ENCODE measurements around the gene ZZZ3. TPM values are rescaled to one million over a fixed set of nuclear protein-coding genes. Genes with fewer than 3 reads are reported as not detected.

The ZZZ3 gene
- polyA plus RNA-seq, 1 experiment: 14.4 TPM

DNA sequence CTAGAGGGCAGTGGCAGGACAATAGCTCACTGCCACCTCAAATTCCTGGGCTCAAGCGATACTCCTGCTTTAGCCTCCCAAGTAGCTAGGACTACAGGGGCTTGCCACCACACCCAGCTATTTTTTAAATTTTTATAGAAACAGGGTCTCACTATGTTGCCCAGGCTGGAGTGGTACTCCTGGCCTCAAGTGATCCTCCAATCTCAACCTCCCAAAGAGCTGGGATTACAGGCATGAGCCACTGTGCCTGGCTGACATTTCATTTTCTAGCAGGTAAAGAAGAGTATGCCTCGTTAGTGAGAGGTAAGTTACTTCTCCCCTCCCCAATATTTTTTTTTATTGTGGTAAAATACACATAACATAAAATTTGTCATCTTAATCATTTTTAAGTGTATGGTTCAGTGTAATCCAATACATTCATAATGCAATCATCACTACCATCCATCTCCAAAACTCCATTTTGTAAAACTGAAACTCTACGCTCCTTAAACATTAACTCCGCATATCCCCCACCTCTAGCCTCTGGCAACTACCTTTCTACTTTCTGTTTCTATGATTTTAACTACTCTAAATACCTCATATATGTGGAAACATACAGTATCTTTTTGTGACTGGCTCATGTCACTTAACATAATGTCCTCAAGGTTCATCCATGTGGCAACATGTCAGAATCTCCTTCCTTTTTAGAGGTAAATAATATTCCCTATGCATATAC lies 22.4 kb downstream of the ZZZ3 start:
- POLR2A ChIA-PET: no interaction called here
- Histone ChIP-seq H3K36me3 (ENCODE audit: control insufficient read depth, insufficient read depth, low read length) (no peaks in the 10 kb centered on the region), H3K27me3 (ENCODE audit: control insufficient read depth, insufficient read depth, low read length) (no peaks in the 10 kb centered on the region), H3K4me3 (ENCODE audit: low read depth, low read length) (no peak overlapping the region)
- CTCF ChIA-PET: no interaction called here
- DNase-seq (ENCODE audit: low read depth): no peak
- TF ChIP-seq, protein P1, sequence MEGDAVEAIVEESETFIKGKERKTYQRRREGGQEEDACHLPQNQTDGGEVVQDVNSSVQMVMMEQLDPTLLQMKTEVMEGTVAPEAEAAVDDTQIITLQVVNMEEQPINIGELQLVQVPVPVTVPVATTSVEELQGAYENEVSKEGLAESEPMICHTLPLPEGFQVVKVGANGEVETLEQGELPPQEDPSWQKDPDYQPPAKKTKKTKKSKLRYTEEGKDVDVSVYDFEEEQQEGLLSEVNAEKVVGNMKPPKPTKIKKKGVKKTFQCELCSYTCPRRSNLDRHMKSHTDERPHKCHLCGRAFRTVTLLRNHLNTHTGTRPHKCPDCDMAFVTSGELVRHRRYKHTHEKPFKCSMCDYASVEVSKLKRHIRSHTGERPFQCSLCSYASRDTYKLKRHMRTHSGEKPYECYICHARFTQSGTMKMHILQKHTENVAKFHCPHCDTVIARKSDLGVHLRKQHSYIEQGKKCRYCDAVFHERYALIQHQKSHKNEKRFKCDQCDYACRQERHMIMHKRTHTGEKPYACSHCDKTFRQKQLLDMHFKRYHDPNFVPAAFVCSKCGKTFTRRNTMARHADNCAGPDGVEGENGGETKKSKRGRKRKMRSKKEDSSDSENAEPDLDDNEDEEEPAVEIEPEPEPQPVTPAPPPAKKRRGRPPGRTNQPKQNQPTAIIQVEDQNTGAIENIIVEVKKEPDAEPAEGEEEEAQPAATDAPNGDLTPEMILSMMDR (IDR thresholded peaks at IDR 0.05; ENCODE audit: insufficient read depth, low read depth, low read length): no peak

DNA sequence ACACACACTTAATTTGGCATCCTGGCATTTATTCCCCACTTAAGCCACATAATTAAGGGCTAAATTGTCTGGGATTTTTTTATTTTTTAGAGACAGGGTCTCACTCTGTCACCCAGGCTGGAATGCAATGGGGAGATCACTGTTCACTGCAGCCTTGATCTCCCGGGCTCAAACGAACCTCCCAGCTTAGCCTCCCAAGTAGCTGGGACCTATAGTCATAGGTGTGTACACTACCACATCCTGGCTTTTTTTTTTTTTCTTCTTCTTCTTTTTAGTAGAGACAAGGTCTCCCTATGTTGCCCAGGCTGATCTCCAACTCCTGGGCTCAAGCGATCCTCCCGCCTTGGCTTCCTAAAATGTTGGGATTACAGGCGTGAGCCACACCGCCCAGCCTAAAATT lies 24.2 kb downstream of the ZZZ3 start:
- ChIA-PET POLR2A (no interaction called here), CTCF (no interaction called here)
- TF ChIP-seq, protein P1 (IDR thresholded peaks at IDR 0.05; ENCODE audit: insufficient read depth, low read depth, low read length): no peak

DNA sequence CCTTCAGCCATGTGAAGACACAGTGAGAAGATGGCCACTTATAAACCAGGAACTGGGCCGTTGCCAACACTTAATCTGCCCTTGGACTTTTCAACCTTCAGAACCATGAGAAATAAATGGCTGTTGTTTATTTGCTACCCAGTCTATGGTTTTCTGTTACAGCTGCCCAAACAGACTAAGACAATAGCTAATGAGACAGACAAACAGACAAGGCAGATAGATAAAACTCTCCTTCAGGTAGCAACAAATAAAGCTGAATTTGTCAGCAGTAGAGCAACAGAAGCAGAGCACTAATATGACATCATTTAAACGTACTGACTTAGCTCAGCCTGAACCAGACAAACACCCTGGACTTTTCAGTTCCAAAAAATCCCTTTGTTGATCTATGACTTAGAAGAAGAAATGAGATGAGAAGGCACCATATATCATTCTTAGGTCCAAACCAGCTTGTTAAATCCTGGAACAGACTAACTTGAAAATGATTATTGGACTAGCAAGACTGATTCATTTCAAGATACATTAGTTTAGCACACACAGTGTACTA lies 27.0 kb downstream of the ZZZ3 start:
- POLR2A ChIA-PET: no interaction called here
- no peak for DNase-seq (ENCODE audit: low read depth)
- no peaks in the 10 kb centered on the region for H3K27me3 ChIP-seq (ENCODE audit: control insufficient read depth, insufficient read depth, low read length)
- TF ChIP-seq, protein P1 (IDR thresholded peaks at IDR 0.05; ENCODE audit: insufficient read depth, low read depth, low read length): no peak
- CTCF ChIA-PET: interaction anchor here (0.7 to 1.3 kb wide), 4 partner anchors 14 to 487 kb away, joined by 3 read pairs; partner anchors contain the start of gene NEXN
- no peaks in the 10 kb centered on the region for H3K36me3 ChIP-seq (ENCODE audit: control insufficient read depth, insufficient read depth, low read length)
- H3K4me3 ChIP-seq (ENCODE audit: low read depth, low read length): no peak overlapping the region

More for the DNA sequence above, 24.2 kb downstream of the ZZZ3 start:
- Histone ChIP-seq H3K4me3 (ENCODE audit: low read depth, low read length) (no peak overlapping the region), H3K27me3 (ENCODE audit: control insufficient read depth, insufficient read depth, low read length) (no peaks in the 10 kb centered on the region), H3K36me3 (ENCODE audit: control insufficient read depth, insufficient read depth, low read length) (no peaks in the 10 kb centered on the region)
- DNase-seq (ENCODE audit: low read depth): no peak

DNA sequence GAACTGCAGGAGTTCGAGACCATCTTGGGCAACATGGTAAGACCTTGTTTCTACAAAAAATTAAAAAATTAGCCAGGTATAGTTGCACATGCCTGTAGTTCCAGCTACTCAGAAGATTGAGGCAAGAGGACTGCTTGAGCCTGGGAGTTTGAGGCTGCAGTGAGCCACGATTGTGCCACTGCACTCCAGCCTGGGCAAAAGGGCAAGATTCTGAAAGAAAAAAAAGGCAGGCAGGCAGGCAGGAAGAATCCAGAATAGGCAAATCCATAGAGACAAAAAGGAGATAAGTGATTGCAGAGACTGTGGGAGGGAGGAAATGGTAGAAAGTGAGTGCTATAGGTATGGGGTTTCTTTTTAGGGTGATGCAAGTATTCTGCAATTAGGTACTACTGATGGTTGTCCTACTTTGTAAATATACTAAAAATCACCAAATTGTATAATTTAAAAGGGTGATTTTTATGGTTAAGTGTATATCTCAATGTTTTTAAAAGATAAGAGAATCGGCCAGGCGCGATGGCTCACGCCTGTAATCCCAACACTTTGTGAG lies 29.4 kb downstream of the ZZZ3 start:
- H3K4me3 ChIP-seq (ENCODE audit: low read depth, low read length): no peak overlapping the region
- no peaks in the 10 kb centered on the region for H3K27me3 ChIP-seq (ENCODE audit: control insufficient read depth, insufficient read depth, low read length)
- no peak for DNase-seq (ENCODE audit: low read depth)
- CTCF ChIA-PET: interaction anchor here (1.1 kb wide), 1 partner anchor 119 kb away, joined by 6 read pairs; no protein-coding TSS in a partner anchor
- POLR2A ChIA-PET: interaction anchor here (0.7 kb wide), 1 partner anchor 434 kb away, joined by 3 read pairs; no protein-coding TSS in a partner anchor
- no peaks in the 10 kb centered on the region; the same call in 1 of the 2 replicates for H3K36me3 ChIP-seq (ENCODE audit: control insufficient read depth, insufficient read depth, low read length)
- TF ChIP-seq, protein P1 (IDR thresholded peaks at IDR 0.05; ENCODE audit: insufficient read depth, low read depth, low read length): no peak

DNA sequence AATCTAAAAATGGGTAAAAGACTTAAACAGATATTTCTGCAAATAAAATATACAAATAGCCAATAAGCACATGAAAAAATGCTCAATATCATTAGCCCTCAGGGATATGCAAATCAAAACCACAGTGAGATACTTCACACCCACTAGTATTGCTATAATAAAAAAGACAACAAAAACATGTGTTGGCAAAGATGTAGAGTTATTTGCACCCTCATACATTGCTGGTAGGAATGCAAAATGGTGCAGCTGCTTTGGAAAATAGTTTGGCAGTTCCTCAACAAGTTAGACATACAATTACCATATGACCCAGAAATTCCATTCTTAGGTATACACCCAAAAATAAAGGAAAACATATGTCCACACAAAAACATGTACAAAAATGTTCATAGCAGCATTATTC lies 30.2 kb downstream of the ZZZ3 start:
- no peak for DNase-seq (ENCODE audit: low read depth)
- TF ChIP-seq, protein P1 (IDR thresholded peaks at IDR 0.05; ENCODE audit: insufficient read depth, low read depth, low read length): no peak
- no peaks in the 10 kb centered on the region; the same call in 1 of the 2 replicates for H3K36me3 ChIP-seq (ENCODE audit: control insufficient read depth, insufficient read depth, low read length)
- ChIA-PET CTCF (interaction anchor here (1.1 kb wide), 1 partner anchor 119 kb away, joined by 6 read pairs; no protein-coding TSS in a partner anchor), POLR2A (interaction anchor here (0.7 kb wide), 1 partner anchor 433 kb away, joined by 3 read pairs; no protein-coding TSS in a partner anchor)
- no peaks in the 10 kb centered on the region for H3K27me3 ChIP-seq (ENCODE audit: control insufficient read depth, insufficient read depth, low read length)
- H3K4me3 ChIP-seq (ENCODE audit: low read depth, low read length): no peak overlapping the region

Data from BJ (cell line).